ENCODE results near the gene TMOD2. TPM values are rescaled to one million over a fixed set of nuclear protein-coding genes. Genes with fewer than 3 reads are reported as not detected.

TMOD2 gene
- total RNA-seq, 1 experiment from 2014 or later, result 3.0 TPM

DNA sequence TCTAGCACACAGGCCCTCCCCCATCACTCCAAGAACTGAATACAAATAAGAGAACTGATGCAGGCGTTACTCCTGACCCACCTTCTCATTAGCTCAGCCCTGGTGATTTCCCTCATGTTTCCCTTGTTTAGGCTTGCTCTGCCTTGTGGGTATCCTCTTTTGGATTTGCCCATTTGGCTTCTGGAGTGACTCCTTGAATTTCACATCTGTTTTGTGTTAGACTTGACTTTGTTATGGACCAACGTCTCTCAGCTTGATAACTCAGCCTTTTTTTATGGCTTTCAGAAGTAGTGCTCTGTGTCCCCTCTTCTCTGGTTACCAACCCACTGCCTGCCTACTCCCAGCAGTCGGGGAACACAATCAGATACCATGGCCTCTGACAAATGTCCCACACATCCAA lies 66.8 kb downstream of the TMOD2 start:
- H3K4me3 Mint-ChIP-seq, result no peak overlapping the region
- no peak overlapping the region for H4K5ac ChIP-seq (ENCODE audit: insufficient read length, low read depth, low read length)
- H3K36me3 Mint-ChIP-seq (ENCODE audit: insufficient read depth in 1 of 3, low read depth in 3 of 3), result peaks cover 0 to 10% (median 5%) of the 10 kb centered on the region in 3 experiments; a peak in 2 of 7 replicates
- 0 out of 2 replicates have a peak, but pooled peaks cover 3% of the 10 kb centered on the region for H3K4me1 ChIP-seq (ENCODE audit: insufficient read depth, low read length)
- no peak overlapping the region for H2BK12ac ChIP-seq (ENCODE audit: insufficient read length, low read depth, low read length)
- no peak overlapping the region for H3T11ph ChIP-seq (ENCODE audit: low read length)
- H3K27ac Mint-ChIP-seq, result no peak overlapping the region
- H3K9me3 ChIP-seq (ENCODE audit: control insufficient read depth, low read depth, low read length), result no peaks in the 10 kb centered on the region
- no peak overlapping the region for H3K23ac ChIP-seq (ENCODE audit: insufficient read length, low read depth, low read length)
- H3K27me3 ChIP-seq (ENCODE audit: insufficient read depth, low read length), result no peaks in the 10 kb centered on the region
- TF ChIP-seq CTCF (conservative IDR thresholded peaks at IDR 0.05), result no peak
- peaks cover 6 to 7% of the 10 kb centered on the region in 2 experiments for H3K4me1 Mint-ChIP-seq
- no peak overlapping the region for H4K91ac ChIP-seq (ENCODE audit: insufficient read length, low read depth, low read length)
- no peak overlapping the region for H3K18ac ChIP-seq (ENCODE audit: insufficient read length, low read depth, low read length)
- H2BK120ac ChIP-seq (ENCODE audit: low read depth, low read length, poor library complexity, severe bottlenecking), result no peak overlapping the region
- no peak overlapping the region for H3K4ac ChIP-seq (ENCODE audit: low read depth, low read length)
- no peak overlapping the region for H2AK5ac ChIP-seq (ENCODE audit: insufficient read length, low read length)
- peaks cover 3% of the 10 kb centered on the region for H3K27me3 Mint-ChIP-seq (ENCODE audit: low read depth)
- no peak overlapping the region for H2BK5ac ChIP-seq (ENCODE audit: insufficient read length, low read length)
- no peak overlapping the region for H4K8ac ChIP-seq (replicated peaks; ENCODE audit: insufficient read length, low read depth, low read length)
- no peak overlapping the region for H3K27ac ChIP-seq (ENCODE audit: insufficient read length, low read depth, low read length)
- no peaks in the 10 kb centered on the region for H4K20me1 ChIP-seq (ENCODE audit: control insufficient read depth, insufficient read depth, insufficient read length)
- no peak overlapping the region for H2AFZ ChIP-seq (ENCODE audit: low read length)
- H2BK20ac ChIP-seq (ENCODE audit: low read depth, low read length, poor library complexity, severe bottlenecking), result no peak overlapping the region
- no peak overlapping the region for H3K56ac ChIP-seq (ENCODE audit: insufficient read length, low read depth, low read length)
- H3K9me3 Mint-ChIP-seq, result peaks cover 13 to 16% of the 10 kb centered on the region in 2 experiments
- no peak overlapping the region for H3K4me2 ChIP-seq (ENCODE audit: insufficient read depth, insufficient read length, low read length)
- no peaks in the 10 kb centered on the region for H3K79me1 ChIP-seq (ENCODE audit: insufficient read depth, low read depth, low read length, poor library complexity, severe bottlenecking)
- no peaks in the 10 kb centered on the region for H3K23me2 ChIP-seq (ENCODE audit: insufficient read length, low read depth, low read length, poor library complexity, severe bottlenecking)
- no CpG with 5 or more reads among the region's 3 CpGs for WGBS (ENCODE audit: extremely low coverage, insufficient read length, low lambda C conversion rate)
- DNase-seq, result no peak
- no peak overlapping the region for H3K9ac ChIP-seq (ENCODE audit: extremely low read depth, insufficient read length, low read length)
- H2BK15ac ChIP-seq (ENCODE audit: low read depth, low read length), result 0 out of 2 replicates have a peak overlapping the region, but pooled peaks have one; percentile 7
- H3K14ac ChIP-seq (ENCODE audit: insufficient read depth, low read length), result 0 out of 2 replicates have a peak overlapping the region, but pooled peaks have one; percentile 67
- H3K79me2 ChIP-seq (ENCODE audit: insufficient read depth, low read length), result no peaks in the 10 kb centered on the region
